Body of pancreas (tissue), 4 donors: ENCODE data around the gene STAMBPL1. TPM values are rescaled to one million over a fixed set of nuclear protein-coding genes. Genes with fewer than 3 reads are reported as not detected.

Experiments used
- ATAC-seq: fragments of 150-250 bp; one replicate; pipeline ENCODE4 v1.9.1; 2016
- DNase-seq, 4 donors: peaks; one replicate each; pipeline ENCODE4 v3.0.0-alpha.2; 2019
- H3K27ac ChIP-seq, 4 donors: fragments of 200-600 bp; sonication (generic); 1 replicate in 3 of 4; 2 replicates in 1 of 4; pipeline versions ENCODE4 v1.5.1 to v1.6.1; 2016 to 2019; ENCODE audit warnings: mild to moderate bottlenecking in 1 of 4, mixed read lengths in 1 of 4, moderate library complexity in 1 of 4
- H3K27me3 ChIP-seq, 2 donors: fragments of 200-600 bp; sonication (generic); one replicate each; pipeline ENCODE4 v1.6.0; 2016; ENCODE audit warnings: mild to moderate bottlenecking in 1 of 2
- H3K36me3 ChIP-seq, 2 donors: fragments of 200-600 bp; sonication (generic); replicated peaks in 1 of 2; 2 replicates each; pipeline ENCODE4 v1.5.1; 2016; ENCODE audit warnings: low read depth in 2 of 2; ENCODE audit not compliant: insufficient read depth in 1 of 2
- H3K4me1 ChIP-seq: fragments of 200-600 bp; sonication (generic); one replicate; pipeline ENCODE4 v1.6.0; 2016
- H3K4me3 ChIP-seq, 2 donors: fragments of 200-600 bp; sonication (generic); 1 replicate in 1 of 2; 2 replicates in 1 of 2; pipeline ENCODE4 v1.5.1; 2016 to 2019
- H3K9me3 ChIP-seq, 3 donors: fragments of 200-600 bp; sonication (generic); 1 replicate in 2 of 3; 2 replicates in 1 of 3; pipeline ENCODE4 v1.5.1; 2016
- CTCF ChIP-seq, 7 experiments: fragments of 450-650 bp in 4 of 7; fragments of 200-600 bp in 3 of 7; sonication (generic) in 3 of 7; IDR thresholded peaks; one replicate each; pipeline ENCODE4 v1.5.1; 2016 to 2019; ENCODE audit warnings: antibody characterized with exemption in 7 of 7
- POLR2A ChIP-seq, 3 donors: fragments of 450-650 bp; IDR thresholded peaks; one replicate each; pipeline ENCODE4 v1.6.1; 2016; ENCODE audit warnings: antibody characterized with exemption in 3 of 3, mild to moderate bottlenecking in 2 of 3
- WGBS, 2 donors: methylation state at CpG; one replicate each; pipeline ENCODE4 v1.1.5; 2017; 5-methylcytosine and 5-hydroxymethylcytosine counted together
- intact Hi-C: fragments of 100-400 bp; cut with DNase I; formaldehyde crosslinking; loops from one replicate; pipeline ENCODE4 v1.15.1; 2023
- total RNA-seq, 2 donors: library from RNA; depleted of rRNA; stranded (reverse); fragments of >200 nt; gene quantifications; one replicate each; pipeline ENCODE4 v1.1.0, GENCODE V29; 2016

The STAMBPL1 gene
- total RNA-seq, 2 donors from 2014 or later, result 10.1 to 26.7 TPM

GRCh38 chr10:88865281-88865876 lies 14.7 kb upstream of the STAMBPL1 start:
- Histone ChIP-seq H3K4me3 (no peak overlapping the region), H3K4me1 (no peaks in the 10 kb centered on the region), H3K27me3 (no peaks in the 10 kb centered on the region), H3K36me3 (no peaks in the 10 kb centered on the region), H3K9me3 (no peaks in the 10 kb centered on the region), H3K27ac (no peak overlapping the region)
- ATAC-seq (peak; percentile 40), DNase-seq (peak in 1 of 4 donors; percentile 18)
- intact Hi-C loops, result no loop called here
- 76 to 84% methylated on average over 4 of the region's 4 CpGs for WGBS, 2 donors
- no peak for TF ChIP-seq POLR2A (IDR thresholded peaks at IDR 0.05)
- peak in 6 of 7 experiments; percentile 8 to 65 (median 40) for TF ChIP-seq CTCF (IDR thresholded peaks at IDR 0.05)

GRCh38 chr10:88866454-88866853 lies 13.6 kb upstream of the STAMBPL1 start:
- Histone ChIP-seq H3K27ac (no peak overlapping the region), H3K4me3 (no peak overlapping the region), H3K36me3 (no peaks in the 10 kb centered on the region), H3K9me3 (no peaks in the 10 kb centered on the region), H3K27me3 (no peaks in the 10 kb centered on the region), H3K4me1 (no peaks in the 10 kb centered on the region)
- no peak for TF ChIP-seq CTCF (IDR thresholded peaks at IDR 0.05)
- TF ChIP-seq POLR2A (IDR thresholded peaks at IDR 0.05), result no peak
- intact Hi-C loops, result no loop called here
- ATAC-seq, result no peak
- DNase-seq, result no peak
- 82 to 88% methylated on average over 2 of the region's 2 CpGs for WGBS, 2 donors

GRCh38 chr10:88870089-88870488 lies 10.0 kb upstream of the STAMBPL1 start:
- Histone ChIP-seq H3K36me3 (no peaks in the 10 kb centered on the region), H3K9me3 (no peaks in the 10 kb centered on the region), H3K4me3 (no peak overlapping the region), H3K27ac (no peak overlapping the region), H3K27me3 (no peaks in the 10 kb centered on the region), H3K4me1 (no peaks in the 10 kb centered on the region)
- no peak for DNase-seq
- intact Hi-C loops, result no loop called here
- TF ChIP-seq CTCF (IDR thresholded peaks at IDR 0.05) (no peak), POLR2A (IDR thresholded peaks at IDR 0.05) (no peak)
- ATAC-seq, result no peak

- Histone ChIP-seq H3K9me3 (no peaks in the 10 kb centered on the region), H3K36me3 (no peaks in the 10 kb centered on the region), H3K27ac (no peak overlapping the region), H3K4me3 (no peak overlapping the region), H3K27me3 (no peaks in the 10 kb centered on the region), H3K4me1 (no peaks in the 10 kb centered on the region)
- intact Hi-C loops, result no loop called here
- ATAC-seq (no peak), DNase-seq (no peak)
- no peak for TF ChIP-seq CTCF (IDR thresholded peaks at IDR 0.05)
- no peak for TF ChIP-seq POLR2A (IDR thresholded peaks at IDR 0.05)
- 29 to 39% methylated on average over 2 of the region's 2 CpGs for WGBS, 2 donors
Observed at GRCh38 chr10:88873757-88874156, 6.3 kb upstream of the STAMBPL1 start.

- Histone ChIP-seq H3K27me3 (no peaks in the 10 kb centered on the region), H3K9me3 (no peaks in the 10 kb centered on the region), H3K27ac (no peak overlapping the region), H3K36me3 (no peaks in the 10 kb centered on the region), H3K4me3 (no peak overlapping the region), H3K4me1 (peaks cover 1% of the 10 kb centered on the region)
- ATAC-seq (no peak), DNase-seq (no peak)
- WGBS, 2 donors, result 62 to 72% methylated on average over 2 of the region's 2 CpGs
- intact Hi-C loops, result no loop called here
- no peak for TF ChIP-seq CTCF (IDR thresholded peaks at IDR 0.05)
- no peak for TF ChIP-seq POLR2A (IDR thresholded peaks at IDR 0.05)
Observed at GRCh38 chr10:88874281-88874680, 5.8 kb upstream of the STAMBPL1 start.
